ENCODE data around the gene STAC.
"Not testable (repeated sequence)": the region's sequence is repeated elsewhere in the genome, so short reads cannot be mapped to it uniquely, and the experiment has no call there.

STAC gene

DNA sequence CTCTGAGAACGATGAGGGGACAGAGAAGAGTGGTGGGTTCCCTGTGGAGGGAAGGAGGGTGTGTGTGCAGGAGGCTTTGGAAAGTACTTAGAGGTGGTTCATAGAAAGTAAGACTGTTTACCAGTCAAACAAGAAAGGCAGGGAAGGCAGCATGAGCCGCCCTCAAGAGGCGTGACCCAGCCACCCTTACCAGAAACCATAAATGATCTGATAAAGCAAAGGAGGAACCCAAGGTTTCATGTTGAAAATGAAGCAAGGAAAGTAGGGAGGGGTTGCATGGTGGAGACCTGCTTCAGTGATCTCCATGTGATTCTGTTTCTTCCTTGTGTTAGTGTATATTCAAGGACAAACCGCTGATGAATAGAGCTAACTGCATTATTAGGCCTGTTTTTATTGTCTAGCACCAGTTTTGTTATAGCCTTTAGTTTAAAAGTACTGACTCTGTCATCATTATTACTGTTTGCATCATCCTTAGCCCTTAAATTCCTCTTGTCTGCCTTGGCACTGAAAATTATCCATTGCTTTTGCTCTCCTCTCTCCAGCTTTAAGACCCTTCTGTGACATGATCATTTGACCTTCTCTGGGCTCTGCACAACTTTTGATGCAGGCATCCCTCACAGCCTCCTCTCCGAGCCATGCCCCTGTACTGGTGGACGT is 96.1 kb downstream of the STAC start:
- in situ Hi-C loops (cut with MboI; ENCODE audit: low sequenced_read_pairs), result no loop called here

DNA sequence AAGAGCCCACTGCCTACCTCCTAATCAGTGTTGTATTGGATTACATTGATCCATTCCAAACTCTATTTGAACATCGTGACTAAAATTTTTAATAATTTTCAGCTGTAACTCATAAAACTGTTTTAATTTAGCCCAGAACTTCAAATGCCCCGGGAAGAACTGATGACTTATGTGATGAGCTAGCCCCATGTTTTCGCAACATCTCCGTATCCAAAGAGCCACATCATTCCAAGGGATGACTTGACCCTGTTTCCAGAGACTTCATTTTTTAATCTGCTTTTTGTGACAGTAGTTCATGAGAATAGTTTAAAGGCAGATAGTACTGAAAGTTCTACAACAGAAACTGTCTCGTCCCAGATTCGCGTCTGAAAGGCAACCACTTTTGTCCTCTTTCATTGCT is 97.4 kb downstream of the STAC start:
- in situ Hi-C loops (cut with MboI; ENCODE audit: low sequenced_read_pairs), result no loop called here

DNA sequence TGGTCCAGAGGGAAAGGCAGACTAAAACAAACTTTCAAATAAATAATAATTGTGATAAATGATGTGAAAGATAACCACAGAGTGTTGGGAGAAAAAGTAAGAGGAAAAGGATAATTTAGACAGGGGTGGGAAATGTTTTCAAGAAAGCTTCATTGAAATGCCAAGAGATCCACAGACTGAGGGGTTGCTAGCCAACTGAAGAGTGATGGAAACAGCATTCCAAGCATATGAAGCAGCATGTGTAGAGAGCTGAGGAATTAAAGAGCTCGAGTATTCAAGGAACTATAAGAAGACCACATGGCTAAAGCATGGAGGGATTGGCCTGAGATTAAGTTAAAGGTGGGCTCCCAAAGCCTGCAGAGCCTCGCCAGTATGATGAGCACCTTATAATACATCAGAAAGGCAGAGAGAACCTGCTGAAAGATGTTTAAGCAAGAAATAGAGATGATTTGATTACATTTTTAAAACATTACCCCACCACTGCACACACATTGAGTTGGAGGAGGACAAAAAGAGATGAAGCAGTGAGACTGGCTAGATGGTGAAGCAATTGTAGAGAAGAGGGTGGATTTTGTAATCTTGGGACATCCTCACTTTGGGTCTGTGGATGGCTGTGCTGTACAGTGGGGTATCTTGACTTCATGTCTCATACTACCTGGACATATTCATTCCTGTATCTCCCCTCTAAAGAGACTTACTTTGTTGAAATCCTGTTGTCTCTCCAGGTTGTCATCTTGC is 100.8 kb downstream of the STAC start:
- in situ Hi-C loops (cut with MboI; ENCODE audit: low sequenced_read_pairs), result no loop called here

DNA sequence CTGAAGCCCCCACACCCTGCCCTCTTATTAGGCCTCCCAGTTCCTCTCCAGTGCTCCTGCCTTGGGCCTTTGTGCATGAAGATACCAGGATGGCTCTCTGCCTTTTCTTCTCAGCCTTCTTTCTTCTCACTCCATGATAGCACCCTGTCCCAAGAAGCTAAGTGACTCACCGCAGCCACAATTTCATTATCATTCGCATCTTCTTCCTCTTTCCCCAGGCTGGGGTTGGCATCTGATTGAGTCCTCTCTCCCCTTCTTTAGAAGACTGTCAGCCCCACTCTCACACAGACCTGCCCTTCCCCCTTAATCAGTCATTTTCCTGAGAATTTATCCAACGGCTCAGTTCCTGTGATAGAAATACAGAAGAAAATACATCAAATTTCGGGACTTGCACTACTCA is 102.0 kb downstream of the STAC start:
- in situ Hi-C loops (cut with MboI; ENCODE audit: low sequenced_read_pairs), result no loop called here

DNA sequence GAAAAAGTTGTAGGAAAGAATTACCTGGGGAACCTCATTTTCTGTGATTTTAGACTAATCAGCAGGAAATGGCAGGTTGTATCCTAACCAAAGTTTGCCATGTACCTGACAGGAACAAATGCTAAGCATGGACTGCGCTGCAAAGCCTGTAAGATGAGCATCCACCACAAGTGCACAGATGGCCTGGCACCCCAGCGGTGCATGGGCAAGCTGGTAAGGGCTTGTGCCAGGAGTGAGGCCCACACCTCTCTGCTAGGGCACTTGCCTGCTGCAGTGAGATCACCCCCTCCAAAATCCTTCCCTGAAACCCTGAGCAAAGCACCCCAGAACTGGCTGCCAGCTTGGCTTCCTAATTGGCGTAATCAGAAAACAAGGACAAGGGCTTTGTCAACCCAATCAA is 102.6 kb downstream of the STAC start:
- in situ Hi-C loops (cut with MboI; ENCODE audit: low sequenced_read_pairs), result no loop called here

DNA sequence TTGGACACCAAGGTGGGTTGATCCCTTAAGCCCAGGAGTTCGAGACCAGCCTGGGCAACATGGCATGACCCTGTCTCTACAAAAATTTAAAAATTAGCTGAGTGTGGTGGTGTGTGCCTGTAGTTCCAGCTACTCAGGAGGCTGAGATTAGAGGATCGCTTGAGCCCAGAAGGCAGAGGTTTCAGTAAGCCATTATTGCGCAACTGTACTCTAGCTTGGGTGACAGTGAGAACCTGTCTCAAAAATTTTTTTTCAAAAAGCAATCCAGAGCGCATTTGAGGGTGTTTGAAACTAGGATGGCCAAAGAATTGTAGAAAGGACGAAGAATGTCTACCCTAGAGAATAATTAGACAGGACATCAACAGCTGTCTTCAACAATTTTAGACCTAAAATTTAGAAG is 103.4 kb downstream of the STAC start:
- in situ Hi-C loops (cut with MboI; ENCODE audit: low sequenced_read_pairs), result no loop called here

DNA sequence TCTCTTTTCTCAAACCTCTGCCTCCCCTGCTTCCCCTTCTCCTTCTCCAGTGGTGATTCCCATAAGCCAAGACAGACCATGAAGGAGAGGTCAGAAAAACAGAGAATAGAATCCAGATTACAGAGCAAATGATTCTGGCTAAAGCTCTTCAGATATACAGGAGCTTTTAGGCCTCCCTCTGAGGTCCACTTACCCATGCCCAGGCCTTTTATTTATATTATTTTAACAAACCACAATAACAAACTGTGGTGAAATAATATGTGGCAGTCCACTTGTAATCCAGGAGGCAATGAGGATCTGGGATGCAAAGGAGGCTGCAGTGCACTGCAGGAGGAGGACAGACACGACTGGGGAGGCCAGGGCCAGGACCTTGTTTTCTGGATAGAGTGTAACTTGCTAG is 104.1 kb downstream of the STAC start:
- in situ Hi-C loops (cut with MboI; ENCODE audit: low sequenced_read_pairs), result no loop called here

DNA sequence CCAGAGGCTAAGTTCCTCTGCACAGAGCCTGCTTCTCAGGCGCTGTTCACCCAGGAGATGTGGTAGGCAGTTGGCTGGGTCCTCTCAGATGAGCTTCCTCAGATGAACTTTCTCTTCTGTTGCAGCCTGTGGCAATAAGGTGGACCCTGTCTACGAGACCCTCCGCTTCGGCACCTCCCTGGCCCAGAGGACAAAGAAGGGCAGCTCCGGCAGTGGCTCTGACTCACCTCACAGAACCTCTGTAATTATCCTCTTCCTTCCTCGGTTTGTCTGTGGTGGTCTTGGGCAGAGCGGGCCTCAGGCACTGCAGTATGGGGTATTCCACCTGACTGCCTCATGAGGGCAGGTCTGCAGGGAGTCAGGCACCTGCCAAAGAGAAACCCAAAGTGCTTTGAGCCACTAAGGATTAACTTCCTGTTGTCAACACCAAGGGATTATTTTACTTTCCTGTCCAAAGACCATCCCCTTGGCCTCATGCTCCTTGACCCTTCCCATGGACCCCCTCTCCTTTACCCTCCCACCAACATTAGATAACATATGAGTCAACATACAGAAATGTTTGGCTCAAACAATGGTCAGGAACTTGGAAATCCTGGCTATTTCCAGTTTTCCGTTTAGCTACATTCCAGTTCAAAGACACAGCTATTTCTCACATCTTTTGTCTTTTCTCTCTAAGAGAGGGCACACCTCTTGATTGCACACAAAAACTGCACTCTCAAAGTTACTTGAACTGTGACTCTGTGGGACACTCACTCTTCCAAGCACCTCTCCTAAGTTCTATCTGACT is 105.9 kb downstream of the STAC start:
- in situ Hi-C loops (cut with MboI; ENCODE audit: low sequenced_read_pairs), result no loop called here

DNA sequence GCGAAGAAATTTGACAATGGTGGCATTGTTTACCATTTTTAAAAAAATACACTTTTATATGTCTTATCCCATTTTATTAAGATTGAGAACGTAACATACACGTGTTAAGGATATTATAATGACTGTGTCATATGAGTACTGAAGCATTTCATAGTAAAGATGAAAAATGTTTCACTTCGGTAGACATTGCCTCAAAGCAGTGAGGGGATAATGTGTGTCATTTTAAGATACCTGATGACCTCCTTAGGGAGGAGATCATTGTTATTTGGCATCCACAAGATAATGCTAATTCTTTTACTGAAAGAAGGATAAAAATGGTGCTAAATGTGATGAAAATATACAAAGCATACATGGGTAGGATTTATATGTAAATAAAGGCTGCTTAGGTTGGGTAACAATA is 107.3 kb downstream of the STAC start:
- in situ Hi-C loops (cut with MboI; ENCODE audit: low sequenced_read_pairs), result no loop called here

DNA sequence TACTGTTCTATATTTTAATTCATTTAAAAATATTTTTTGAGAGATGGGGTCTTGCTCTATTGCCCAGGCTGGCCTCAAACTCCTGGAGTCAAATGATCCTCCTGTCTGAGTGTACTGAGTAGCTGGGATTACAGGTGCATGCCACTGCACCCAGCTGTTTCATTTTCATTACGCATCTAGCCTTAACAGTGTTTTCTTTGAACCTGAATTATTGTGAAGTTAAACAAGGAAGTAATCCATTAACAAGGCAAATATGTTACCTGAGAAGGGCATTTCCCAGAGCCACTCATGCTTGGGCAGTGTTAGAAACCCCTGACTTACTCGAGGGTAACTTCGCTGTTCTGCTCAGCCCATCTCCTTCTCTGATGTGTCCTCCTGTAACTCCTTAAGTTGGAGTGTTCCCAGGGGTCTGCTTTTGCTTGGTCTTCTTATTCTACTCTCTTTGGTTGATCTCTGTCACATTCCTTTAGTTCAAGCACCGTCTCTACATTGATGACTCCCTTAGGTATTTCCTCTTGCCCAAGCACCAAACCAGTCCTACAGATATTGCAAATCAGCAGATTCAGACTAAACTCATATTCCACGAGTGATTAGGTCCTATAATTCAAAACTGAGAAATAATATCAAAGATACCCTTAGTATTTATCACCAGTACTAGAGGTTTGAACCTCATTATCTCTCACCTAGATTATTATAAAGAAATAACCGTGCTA is 107.9 kb downstream of the STAC start:
- in situ Hi-C loops (cut with MboI; ENCODE audit: low sequenced_read_pairs), result no loop called here

DNA sequence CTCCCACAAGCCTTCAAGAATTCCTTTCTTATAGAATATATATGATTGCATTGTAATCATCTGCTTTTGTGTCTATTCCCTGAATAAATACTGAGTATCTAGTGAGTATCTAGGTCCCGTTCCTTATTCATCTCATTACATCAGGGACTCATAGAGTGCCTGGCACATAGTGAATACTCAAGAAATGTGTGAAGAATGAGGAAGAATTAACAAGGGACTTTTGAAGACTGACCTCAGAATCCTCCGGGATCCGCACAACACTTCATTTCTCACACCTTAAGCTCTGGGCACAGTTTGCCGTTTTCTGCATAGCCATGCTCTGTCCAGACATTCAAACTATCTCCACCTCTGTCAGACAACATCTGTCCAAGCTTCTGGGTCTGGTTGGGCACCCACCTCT is 108.8 kb downstream of the STAC start:
- in situ Hi-C loops (cut with MboI; ENCODE audit: low sequenced_read_pairs), result no loop called here

DNA sequence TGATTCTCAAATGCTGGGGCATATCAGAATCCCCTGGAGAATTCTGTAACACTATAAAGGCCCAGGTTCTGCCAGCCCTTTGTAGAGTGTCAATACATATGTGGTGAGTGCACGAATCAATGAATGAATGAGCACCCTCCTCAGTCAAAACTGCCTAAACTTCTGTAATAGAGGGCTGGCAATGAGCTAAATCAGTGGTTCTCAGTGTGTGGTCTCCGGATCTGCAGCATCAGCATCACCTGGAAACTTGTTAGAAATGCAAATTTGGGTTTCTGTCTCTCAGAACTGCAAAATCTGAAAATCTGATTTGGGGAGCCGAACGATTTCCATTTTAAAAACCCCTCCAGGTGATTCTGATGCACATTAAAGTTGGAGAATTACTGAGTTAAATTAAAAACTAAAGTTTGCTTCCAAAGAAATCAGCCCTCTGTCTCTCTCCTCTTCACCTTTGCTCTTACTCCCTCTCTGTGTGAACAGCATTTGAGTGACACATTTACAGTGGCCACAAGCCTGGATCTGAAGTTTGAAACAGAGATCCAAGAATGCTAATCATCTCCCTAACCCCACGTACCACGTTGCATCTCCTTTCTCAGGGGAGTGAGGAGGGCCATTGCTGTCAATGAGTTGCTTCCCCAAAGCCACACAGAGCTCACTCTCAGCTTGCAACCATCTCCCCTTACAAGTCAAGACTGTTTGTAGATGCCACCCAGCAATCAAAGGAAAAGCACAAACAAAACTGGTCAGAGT is 109.5 kb downstream of the STAC start:
- in situ Hi-C loops (cut with MboI; ENCODE audit: low sequenced_read_pairs), result no loop called here

DNA sequence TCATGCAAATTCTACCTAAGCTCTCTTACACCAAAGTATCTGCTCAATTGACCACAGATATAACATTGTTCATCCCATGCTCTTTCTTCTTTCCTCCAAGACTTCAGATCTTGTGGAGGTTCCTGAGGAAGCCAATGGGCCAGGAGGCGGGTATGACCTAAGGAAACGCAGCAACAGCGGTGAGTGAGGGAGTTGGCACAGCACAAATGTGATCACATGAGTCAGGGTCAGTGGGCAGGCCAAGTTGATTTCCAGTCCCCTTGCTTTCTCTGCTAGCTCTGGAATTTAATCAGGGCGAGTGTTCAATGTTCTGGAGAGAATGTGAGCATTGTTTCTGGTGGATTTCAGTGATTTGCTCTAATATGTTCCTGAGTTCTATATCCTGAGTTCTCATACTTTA is 112.7 kb downstream of the STAC start:
- in situ Hi-C loops (cut with MboI; ENCODE audit: low sequenced_read_pairs), result no loop called here

DNA sequence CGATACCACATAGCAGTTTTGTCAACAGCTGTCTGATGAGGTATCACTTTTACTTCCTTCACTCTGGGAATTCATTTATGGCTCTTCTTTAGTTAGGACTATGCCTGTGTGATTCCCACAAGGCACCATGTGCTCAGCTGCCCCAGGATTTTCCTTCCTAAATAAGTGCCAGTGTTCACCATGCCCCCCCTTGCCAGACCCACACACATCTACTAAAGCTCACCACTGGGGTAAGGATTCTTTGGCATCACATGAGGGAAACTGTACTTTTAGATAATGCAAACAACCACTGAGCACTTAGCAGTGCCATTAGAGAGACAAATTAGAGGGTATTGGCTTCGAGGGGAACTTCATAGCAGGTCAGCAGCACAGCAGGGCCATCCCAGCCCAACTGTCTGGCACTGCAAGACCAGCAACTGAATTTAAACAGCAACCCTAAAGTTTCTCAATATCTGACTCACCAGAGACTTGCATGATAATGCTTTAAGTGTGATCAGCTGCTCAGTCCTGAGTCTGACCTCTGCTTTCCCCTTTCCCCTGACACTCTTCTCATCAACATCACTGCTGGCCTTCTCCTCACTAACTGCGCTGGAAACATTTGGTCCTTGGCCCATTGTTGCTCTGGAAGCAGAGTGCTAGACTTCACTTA is 114.3 kb downstream of the STAC start:
- in situ Hi-C loops (cut with MboI; ENCODE audit: low sequenced_read_pairs), result no loop called here

DNA sequence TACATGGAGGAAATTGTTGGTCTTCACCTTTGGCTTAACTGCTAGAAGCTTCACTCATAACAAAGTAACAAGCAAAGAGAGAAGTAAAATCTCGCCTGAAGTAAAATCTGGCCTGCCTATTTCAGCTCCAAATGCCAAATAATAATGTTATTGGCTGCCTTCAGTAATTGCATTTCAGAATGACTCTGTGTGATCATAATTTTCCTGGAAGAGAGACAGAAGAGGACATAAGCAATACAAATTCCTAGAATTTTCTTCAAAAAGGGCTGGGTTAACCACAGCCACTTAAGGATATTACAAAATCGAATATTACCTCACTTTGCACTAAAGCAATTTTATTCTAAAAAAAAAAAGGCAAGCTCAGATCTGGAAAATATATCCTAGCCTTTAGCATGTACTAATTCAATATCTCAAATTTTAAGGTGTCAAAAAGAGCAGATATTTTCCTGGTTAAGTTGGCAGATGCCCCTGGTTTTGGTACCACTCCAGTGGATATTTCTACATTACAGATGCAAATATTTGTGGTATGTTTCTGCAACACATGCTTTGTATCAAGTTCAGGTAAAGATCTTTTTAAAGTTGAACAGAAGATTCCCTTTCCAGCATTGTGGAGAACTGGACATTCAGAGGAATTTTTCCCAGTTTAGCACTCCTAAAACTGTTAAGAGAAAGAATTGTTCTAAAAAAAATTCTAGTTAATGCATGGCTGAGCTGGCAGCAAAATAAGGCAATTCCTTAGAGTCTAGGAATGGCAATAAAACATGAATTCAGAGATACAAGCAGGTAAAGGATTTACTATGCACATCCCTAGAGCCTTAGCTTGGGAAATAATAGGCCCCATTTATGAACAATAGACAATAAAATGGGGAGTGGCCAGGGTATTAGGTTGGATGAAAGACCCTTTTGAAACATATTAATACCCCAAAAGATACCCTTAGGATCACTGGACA is 116.7 kb downstream of the STAC start:
- in situ Hi-C loops (cut with MboI; ENCODE audit: low sequenced_read_pairs), result no loop called here

DNA sequence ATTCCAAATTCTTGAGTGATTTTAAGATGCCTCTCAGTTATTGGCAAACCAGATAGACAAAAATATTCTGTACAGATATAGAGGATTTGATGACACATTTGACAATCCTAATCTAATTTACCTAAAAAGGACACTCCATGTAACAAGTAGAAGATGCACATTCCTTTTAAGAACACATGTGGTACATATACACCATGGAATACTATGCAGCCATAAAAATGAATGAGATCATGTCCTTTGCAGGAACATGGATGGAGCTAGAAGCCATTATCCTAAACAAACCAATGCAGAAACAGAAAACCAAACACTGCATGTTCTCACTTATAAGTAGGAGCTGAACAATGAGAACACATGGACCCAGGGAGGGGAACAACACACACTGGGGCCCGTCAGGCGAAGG is 119.7 kb downstream of the STAC start:
- in situ Hi-C loops (cut with MboI; ENCODE audit: low sequenced_read_pairs), result not testable (repeated sequence)

DNA sequence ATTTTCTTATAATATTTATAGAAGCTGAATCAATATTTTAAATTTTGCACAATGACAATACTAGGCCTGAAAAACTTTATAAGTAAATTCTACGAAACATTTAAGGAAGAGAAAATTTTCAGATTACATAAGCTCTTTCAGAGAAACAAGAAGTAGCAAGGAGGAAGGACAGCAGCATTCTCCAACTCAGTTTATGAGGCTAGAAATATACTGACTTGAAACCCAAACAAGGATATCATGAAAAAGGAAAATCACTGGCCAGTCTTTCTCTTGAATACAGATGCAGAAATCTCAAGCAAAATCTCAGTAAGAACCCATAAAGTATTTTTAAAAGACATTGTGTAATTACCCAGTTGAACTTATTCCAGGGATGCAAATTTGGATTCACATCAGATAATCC is 121.3 kb downstream of the STAC start:
- in situ Hi-C loops (cut with MboI; ENCODE audit: low sequenced_read_pairs), result no loop called here

DNA sequence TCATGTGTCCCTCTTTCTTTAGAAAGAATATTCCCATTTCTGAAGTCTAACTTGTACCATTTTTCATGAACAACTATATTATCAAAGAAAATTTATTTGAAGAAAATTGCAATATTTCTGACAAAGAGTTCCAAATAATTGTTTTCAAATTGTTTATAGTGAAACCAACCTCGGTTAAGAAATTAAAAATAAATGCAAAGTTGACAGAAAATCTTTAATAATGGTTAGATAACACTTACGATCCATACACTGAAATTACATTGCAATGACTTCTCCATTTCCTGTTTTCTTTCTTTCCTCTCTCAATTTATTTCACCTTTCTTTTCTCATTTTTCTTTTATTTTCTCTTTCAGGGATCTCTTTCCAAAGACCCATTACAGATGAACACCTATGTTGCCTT is 125.1 kb downstream of the STAC start:
- in situ Hi-C loops (cut with MboI; ENCODE audit: low sequenced_read_pairs), result no loop called here

Data from hTERT RPE-1 (cell line).